AG04450 (cell line): ENCODE data around the gene PTPRD. TPM values are rescaled to one million over a fixed set of nuclear protein-coding genes. Genes with fewer than 3 reads are reported as not detected.

Source experiments
- CTCF ChIA-PET: fragments of 300-600, 350-600 bp; formaldehyde crosslinking; extraction: SDS; loops from one replicate; lab custom pipeline; 2022; ENCODE audit warnings: antibody characterized with exemption, inconsistent platforms; lab: Charles Lee
- POLR2A ChIA-PET: fragments of 350-600 bp; formaldehyde crosslinking; extraction: SDS; loops from one replicate; lab custom pipeline; 2021; ENCODE audit warnings: antibody characterized with exemption, inconsistent platforms; lab: Yijun Ruan, JAX
- DNase-seq: peaks from one replicate; pipeline ENCODE4 v3.0.0-alpha.2; 2011; ENCODE audit warnings: low read depth, low spot score
- H3K27ac ChIP-seq: one replicate; pipeline ENCODE4 v1.5.1; 2012; ENCODE audit warnings: low read depth, low read length, control low read depth
- H3K27me3 ChIP-seq: one replicate; pipeline ENCODE4 v1.6.0; 2012; ENCODE audit warnings: low read length; ENCODE audit not compliant: control insufficient read depth, insufficient read depth
- H3K4me3 ChIP-seq: 2 replicates; pipeline ENCODE4 v1.5.1; 2011; ENCODE audit warnings: mild to moderate bottlenecking, low read depth, low read length, control low read depth
- H3K9me3 ChIP-seq: 2 replicates; pipeline ENCODE4 v1.5.1; 2012; ENCODE audit warnings: low read length; ENCODE audit not compliant: control insufficient read depth, insufficient read depth
- polyA plus RNA-seq: library from polyadenylated mRNA; depleted of rRNA; stranded (reverse); fragments of >200 nt; gene quantifications from 2 replicates; pipeline ENCODE4 v1.2.3, GENCODE V29; 2011
- TF ChIP-seq, protein P1 (sequence below): IDR thresholded peaks from 2 replicates; pipeline ENCODE4 v1.5.1; 2011; ENCODE audit warnings: low read depth, low read length, control low read depth, inconsistent platforms

PTPRD gene
- polyA plus RNA-seq, 1 experiment: 0.19 TPM

- no peaks in the 10 kb centered on the region for H3K27me3 ChIP-seq
- ChIA-PET CTCF (no interaction called here), POLR2A (no interaction called here)
- TF ChIP-seq, protein P1, sequence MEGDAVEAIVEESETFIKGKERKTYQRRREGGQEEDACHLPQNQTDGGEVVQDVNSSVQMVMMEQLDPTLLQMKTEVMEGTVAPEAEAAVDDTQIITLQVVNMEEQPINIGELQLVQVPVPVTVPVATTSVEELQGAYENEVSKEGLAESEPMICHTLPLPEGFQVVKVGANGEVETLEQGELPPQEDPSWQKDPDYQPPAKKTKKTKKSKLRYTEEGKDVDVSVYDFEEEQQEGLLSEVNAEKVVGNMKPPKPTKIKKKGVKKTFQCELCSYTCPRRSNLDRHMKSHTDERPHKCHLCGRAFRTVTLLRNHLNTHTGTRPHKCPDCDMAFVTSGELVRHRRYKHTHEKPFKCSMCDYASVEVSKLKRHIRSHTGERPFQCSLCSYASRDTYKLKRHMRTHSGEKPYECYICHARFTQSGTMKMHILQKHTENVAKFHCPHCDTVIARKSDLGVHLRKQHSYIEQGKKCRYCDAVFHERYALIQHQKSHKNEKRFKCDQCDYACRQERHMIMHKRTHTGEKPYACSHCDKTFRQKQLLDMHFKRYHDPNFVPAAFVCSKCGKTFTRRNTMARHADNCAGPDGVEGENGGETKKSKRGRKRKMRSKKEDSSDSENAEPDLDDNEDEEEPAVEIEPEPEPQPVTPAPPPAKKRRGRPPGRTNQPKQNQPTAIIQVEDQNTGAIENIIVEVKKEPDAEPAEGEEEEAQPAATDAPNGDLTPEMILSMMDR: no peak
- no peak overlapping the region for H3K27ac ChIP-seq
- no peak for DNase-seq
- H3K4me3 ChIP-seq: no peak overlapping the region
- H3K9me3 ChIP-seq: peaks cover 4% of the 10 kb centered on the region
Observed at GRCh38 chr9:9565700-9566099, 1047.1 kb downstream of the PTPRD start.

GRCh38 chr9:9563817-9564216 lies 1049.0 kb downstream of the PTPRD start:
- Histone ChIP-seq H3K9me3 (peaks cover 23% of the 10 kb centered on the region), H3K27ac (no peak overlapping the region), H3K27me3 (no peaks in the 10 kb centered on the region), H3K4me3 (no peak overlapping the region)
- POLR2A ChIA-PET: no interaction called here
- CTCF ChIA-PET: no interaction called here
- TF ChIP-seq, protein P1: no peak
- DNase-seq: no peak

DNA sequence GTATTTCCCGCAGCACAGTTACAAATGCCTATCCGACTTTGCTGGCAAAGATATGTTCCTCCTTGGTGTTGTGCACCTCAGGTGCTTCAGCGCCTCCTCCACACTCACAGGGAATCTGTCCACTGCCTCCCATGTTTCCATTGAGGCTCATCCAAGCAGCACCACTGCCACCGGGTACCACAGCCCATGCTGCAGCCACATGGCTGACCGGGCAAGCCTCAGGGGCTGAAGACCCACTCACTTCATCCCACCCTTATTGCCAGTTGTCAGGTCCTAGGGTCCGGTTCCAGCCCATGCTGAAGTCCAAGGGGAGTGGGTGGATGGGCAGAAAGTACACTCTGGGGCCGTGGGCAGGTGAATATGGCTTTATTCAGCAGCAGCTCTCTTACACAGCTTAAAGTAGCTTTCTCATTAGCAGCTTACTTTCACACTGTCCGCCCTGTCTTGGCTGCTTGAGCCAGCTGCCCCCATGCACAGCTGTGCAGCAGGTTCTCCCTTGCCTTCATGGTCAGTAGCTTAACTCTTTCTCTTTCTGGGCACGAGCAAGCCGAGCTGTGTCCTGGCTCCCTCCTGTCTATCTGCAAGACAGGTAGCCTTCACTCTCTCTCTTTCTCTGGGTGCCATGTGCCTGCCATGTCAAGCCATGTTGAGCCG lies 1052.3 kb downstream of the PTPRD start:
- H3K9me3 ChIP-seq: peaks cover 30% of the 10 kb centered on the region
- ChIA-PET CTCF (no interaction called here), POLR2A (no interaction called here)
- DNase-seq: no peak
- no peak overlapping the region for H3K27ac ChIP-seq
- H3K4me3 ChIP-seq: no peak overlapping the region
- H3K27me3 ChIP-seq: no peaks in the 10 kb centered on the region
- TF ChIP-seq, protein P1: no peak

DNA sequence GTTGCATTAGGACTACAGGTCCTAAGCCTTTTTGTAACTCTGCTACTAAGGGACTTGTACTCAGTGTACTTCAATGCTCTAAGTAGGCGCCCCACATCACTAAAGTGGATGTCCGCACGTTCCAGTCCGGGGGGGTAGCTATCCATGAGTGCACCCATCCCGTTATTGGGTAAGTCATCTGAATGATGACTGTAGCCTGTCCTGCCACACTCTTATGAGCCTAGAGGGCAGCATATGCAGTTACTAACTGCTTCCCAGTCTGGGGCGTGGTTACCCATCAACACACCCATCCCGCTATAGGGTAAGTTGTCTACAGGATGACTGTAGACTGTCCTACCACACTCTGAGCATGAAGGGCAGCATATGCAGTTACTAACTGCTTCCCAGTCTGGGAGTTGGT lies 1053.9 kb downstream of the PTPRD start:
- H3K27ac ChIP-seq: no peak overlapping the region
- ChIA-PET CTCF (no interaction called here), POLR2A (no interaction called here)
- TF ChIP-seq, protein P1: no peak
- DNase-seq: no peak
- no peaks in the 10 kb centered on the region for H3K27me3 ChIP-seq
- no peak overlapping the region for H3K4me3 ChIP-seq
- H3K9me3 ChIP-seq: peaks cover 30% of the 10 kb centered on the region

DNA sequence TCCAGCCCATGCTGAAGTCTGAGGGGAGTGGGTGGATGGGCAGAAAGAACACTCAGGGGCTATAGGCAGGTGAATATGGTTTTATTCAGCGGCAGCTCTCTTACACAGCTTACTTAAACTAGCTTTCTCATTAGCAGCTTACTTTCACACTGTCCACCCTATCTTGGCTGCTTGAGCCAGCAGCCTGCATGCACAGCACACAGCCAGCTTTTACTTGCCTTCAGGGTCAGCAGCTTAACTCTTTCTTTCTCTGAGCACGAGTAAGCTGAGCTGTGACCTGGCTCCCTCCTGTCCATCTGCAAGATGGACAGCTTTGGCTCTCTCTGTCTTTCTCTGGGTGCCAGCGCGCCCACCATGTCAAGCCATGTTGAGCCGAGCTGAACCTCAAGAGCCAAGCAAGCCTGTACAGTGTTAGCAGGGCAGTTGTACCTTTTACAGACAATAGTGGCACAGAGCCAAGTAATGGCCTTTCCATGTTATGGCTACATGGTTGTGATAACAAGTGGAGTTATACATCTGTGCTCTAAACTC lies 1054.9 kb downstream of the PTPRD start:
- CTCF ChIA-PET: interaction anchor here (0.6 kb wide), 1 partner anchor 67 kb away, joined by 5 read pairs; no protein-coding TSS in a partner anchor
- POLR2A ChIA-PET: no interaction called here
- Histone ChIP-seq H3K9me3 (peaks cover 30% of the 10 kb centered on the region), H3K4me3 (no peak overlapping the region), H3K27me3 (no peaks in the 10 kb centered on the region), H3K27ac (no peak overlapping the region)
- TF ChIP-seq, protein P1: no peak
- no peak for DNase-seq
